Tibial artery (tissue), 4 donors: ENCODE measurements around the gene CUX1.

Experiments used
- DNase-seq, 2 donors: peaks; one replicate each; pipeline ENCODE4 v3.0.0-alpha.2; 2019
- H3K27ac ChIP-seq, 2 donors: fragments of 200-600 bp; sonication (generic) in 1 of 2; 1 replicate in 1 of 2; 2 replicates in 1 of 2; pipeline ENCODE4 v1.5.1; 2018 to 2019; ENCODE audit warnings: mild to moderate bottlenecking in 1 of 2
- H3K27me3 ChIP-seq, 2 donors: fragments of 200-600 bp; sonication (generic) in 1 of 2; one replicate each; pipeline versions ENCODE4 v1.5.1 to v1.6.0; 2016 to 2019
- H3K36me3 ChIP-seq, 3 donors: fragments of 200-600 bp; sonication (generic) in 2 of 3; one replicate each; pipeline ENCODE4 v1.5.1; 2016 to 2019; ENCODE audit warnings: mild to moderate bottlenecking in 2 of 3
- H3K4me1 ChIP-seq, 4 donors: fragments of 200-600 bp; sonication (generic) in 2 of 4; 1 replicate in 3 of 4; 2 replicates in 1 of 4; pipeline ENCODE4 v1.5.1; 2016 to 2019
- H3K4me3 ChIP-seq, 2 donors: fragments of 200-600 bp; sonication (generic) in 1 of 2; 1 replicate in 1 of 2; 2 replicates in 1 of 2; pipeline ENCODE4 v1.5.1; 2018 to 2019; ENCODE audit warnings: mild to moderate bottlenecking in 2 of 2
- H3K9me3 ChIP-seq, 3 donors: fragments of 200-600 bp; sonication (generic) in 1 of 3; one replicate each; pipeline ENCODE4 v1.5.1; 2016 to 2019
- intact Hi-C: fragments of 100-400 bp; cut with DNase I; formaldehyde crosslinking; loops from one replicate; pipeline ENCODE4 v1.15.0; 2023; ENCODE audit warnings: low total_unique reads
- TF ChIP-seq, protein P1 (sequence below), 2 experiments: fragments of 200-600 bp in 1 of 2; fragments of 450-650 bp in 1 of 2; IDR thresholded peaks; one replicate each; pipeline ENCODE4 v1.5.1; 2017 to 2019; ENCODE audit warnings: antibody characterized with exemption in 2 of 2, mild to moderate bottlenecking in 1 of 2, moderate library complexity in 1 of 2

CUX1 gene

DNA sequence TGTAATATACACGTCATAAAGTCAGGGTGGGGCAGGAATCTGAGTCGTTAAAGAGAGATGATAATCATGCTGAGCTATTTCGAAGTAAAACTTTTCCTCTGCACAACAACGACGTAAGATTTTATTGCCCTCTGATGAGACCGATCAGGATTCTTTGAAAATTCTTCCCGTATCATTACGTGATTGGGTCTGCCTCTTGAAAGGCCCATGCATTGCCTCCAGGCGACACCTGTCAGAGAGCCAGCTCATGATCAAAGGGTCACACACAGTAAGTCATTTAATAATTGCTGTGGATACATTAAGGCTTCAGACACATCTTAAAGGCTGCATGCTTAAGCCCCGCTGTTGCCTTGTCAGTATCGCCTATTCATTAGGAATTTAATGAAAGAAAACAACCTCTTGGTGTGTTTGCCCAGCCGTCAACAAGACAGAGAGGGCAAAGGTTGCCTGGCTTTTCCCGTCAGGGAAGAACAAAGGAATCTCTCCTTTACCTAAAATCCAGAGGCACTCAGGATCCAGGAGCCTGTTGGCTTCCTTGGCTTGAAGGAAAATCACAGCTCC, 280.3 kb downstream of the CUX1 start:
- intact Hi-C loops: no loop called here
- H3K36me3 ChIP-seq: peaks cover 7 to 37% (median 12%) of the 10 kb centered on the region in 3 donors

DNA sequence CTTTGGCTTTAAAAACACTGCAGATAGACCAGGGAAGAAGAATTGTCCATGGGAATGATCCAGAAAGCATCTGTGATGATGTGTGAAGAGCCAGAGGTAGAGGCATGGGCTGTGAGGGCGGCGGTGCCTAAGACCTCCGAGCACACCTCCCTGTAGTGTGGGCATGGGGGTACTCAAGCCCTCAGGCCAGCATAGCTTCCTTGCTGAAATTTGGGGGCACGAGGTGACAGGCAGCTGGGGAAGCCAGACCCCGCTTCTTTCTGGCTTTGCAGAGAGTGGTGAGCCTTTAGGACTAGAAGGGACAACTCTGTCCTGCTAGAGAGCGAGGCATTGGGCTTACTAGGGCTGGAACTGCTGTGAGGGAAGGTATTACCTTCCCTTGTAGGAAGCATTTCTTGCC, 281.6 kb downstream of the CUX1 start:
- peak in 1 of 2 donors; percentile 48 for DNase-seq
- Histone ChIP-seq H3K4me3 (no peak overlapping the region), H3K27me3 (no peaks in the 10 kb centered on the region), H3K27ac (no peak overlapping the region), H3K4me1 (no peaks in the 10 kb centered on the region), H3K36me3 (peaks cover 12 to 45% (median 18%) of the 10 kb centered on the region in 3 donors), H3K9me3 (no peaks in the 10 kb centered on the region)
- intact Hi-C loops: no loop called here
- TF ChIP-seq, protein P1, sequence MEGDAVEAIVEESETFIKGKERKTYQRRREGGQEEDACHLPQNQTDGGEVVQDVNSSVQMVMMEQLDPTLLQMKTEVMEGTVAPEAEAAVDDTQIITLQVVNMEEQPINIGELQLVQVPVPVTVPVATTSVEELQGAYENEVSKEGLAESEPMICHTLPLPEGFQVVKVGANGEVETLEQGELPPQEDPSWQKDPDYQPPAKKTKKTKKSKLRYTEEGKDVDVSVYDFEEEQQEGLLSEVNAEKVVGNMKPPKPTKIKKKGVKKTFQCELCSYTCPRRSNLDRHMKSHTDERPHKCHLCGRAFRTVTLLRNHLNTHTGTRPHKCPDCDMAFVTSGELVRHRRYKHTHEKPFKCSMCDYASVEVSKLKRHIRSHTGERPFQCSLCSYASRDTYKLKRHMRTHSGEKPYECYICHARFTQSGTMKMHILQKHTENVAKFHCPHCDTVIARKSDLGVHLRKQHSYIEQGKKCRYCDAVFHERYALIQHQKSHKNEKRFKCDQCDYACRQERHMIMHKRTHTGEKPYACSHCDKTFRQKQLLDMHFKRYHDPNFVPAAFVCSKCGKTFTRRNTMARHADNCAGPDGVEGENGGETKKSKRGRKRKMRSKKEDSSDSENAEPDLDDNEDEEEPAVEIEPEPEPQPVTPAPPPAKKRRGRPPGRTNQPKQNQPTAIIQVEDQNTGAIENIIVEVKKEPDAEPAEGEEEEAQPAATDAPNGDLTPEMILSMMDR (IDR thresholded peaks at IDR 0.05): no peak

More for the DNA sequence above, 280.3 kb downstream of the CUX1 start:
- H3K9me3 ChIP-seq: no peaks in the 10 kb centered on the region
- TF ChIP-seq, protein P1 (IDR thresholded peaks at IDR 0.05): no peak
- no peak overlapping the region for H3K4me3 ChIP-seq
- no peak overlapping the region for H3K27ac ChIP-seq
- no peaks in the 10 kb centered on the region for H3K27me3 ChIP-seq
- DNase-seq: no peak
- no peaks in the 10 kb centered on the region for H3K4me1 ChIP-seq

DNA sequence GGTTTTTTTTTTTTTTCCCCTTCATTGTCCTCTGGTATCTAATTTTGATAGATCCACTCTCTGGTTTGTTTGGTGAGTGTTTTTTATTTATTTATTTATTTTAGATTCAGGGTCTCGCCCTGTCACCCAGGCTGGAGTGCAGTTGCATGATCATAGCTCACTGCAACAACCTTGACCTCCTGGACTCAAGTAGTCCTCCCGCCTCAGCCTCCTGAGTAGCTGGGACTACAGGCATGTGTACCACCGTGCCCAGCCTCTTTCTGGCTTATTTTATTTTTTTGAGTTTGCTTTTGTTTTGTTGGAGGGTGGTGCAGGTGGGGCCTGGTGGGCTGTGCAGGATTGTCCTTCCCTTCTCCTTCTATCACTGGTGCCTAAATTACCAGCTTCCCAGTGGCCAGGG, 282.0 kb downstream of the CUX1 start:
- Histone ChIP-seq H3K4me3 (no peak overlapping the region), H3K36me3 (peaks cover 15 to 50% (median 23%) of the 10 kb centered on the region in 3 donors)

DNA sequence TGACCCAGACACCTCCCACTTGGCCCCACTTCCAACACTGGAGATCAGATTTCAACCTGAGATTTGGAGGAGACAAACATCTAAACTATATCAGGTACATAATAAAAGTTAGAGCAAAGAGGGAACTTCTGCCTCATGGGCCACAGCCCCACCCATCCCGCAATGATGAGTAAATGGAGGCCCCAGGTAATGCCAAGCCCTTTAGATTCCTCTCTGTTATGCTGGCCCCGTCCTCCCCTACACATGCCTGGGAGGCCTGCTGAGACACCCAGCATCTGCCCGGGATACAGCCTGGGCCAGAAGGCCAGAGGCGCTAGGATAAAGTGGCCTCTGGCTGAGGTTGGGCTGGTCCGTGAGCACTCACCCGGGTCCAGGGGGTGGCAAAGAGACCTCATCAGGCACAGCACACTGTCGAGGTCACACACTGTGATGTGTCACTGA, 283.7 kb downstream of the CUX1 start:
- peaks cover 17 to 61% (median 31%) of the 10 kb centered on the region in 3 donors for H3K36me3 ChIP-seq
- H3K27me3 ChIP-seq: no peaks in the 10 kb centered on the region
- H3K9me3 ChIP-seq: no peaks in the 10 kb centered on the region
- H3K4me1 ChIP-seq: no peaks in the 10 kb centered on the region
- no peak overlapping the region for H3K4me3 ChIP-seq
- intact Hi-C loops: no loop called here
- no peak overlapping the region for H3K27ac ChIP-seq
- no peak for DNase-seq
- TF ChIP-seq, protein P1 (IDR thresholded peaks at IDR 0.05): no peak

More for the DNA sequence above, 282.0 kb downstream of the CUX1 start:
- Histone ChIP-seq H3K27ac (no peak overlapping the region), H3K9me3 (no peaks in the 10 kb centered on the region), H3K27me3 (no peaks in the 10 kb centered on the region), H3K4me1 (no peaks in the 10 kb centered on the region)
- intact Hi-C loops: no loop called here
- TF ChIP-seq, protein P1 (IDR thresholded peaks at IDR 0.05): no peak
- no peak for DNase-seq

DNA sequence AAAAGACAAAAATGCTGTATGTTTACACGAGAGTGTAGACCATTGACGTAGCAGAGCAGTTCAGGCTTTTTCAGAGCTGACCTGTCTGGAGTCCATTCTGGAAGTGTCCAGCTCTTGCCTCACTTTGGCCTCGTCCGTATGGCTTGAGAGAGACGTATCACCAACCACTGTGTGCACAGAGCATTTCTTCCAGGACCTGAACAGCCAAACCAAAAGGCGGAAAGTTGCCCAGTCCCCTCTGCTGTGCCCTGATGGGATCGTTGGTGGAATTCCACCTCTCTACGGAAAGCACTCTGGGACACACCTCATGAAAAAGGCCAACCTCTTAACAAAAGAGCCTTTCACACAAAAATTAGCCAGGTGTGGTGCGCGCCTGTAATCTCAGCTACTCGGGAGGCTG, 284.5 kb downstream of the CUX1 start:
- Histone ChIP-seq H3K4me1 (peaks cover 0 to 3% (median 0%) of the 10 kb centered on the region in 4 donors), H3K36me3 (peaks cover 17 to 61% (median 31%) of the 10 kb centered on the region in 3 donors), H3K9me3 (no peaks in the 10 kb centered on the region), H3K4me3 (no peak overlapping the region), H3K27me3 (no peaks in the 10 kb centered on the region), H3K27ac (no peak overlapping the region)
- intact Hi-C loops: no loop called here
- DNase-seq: no peak
- TF ChIP-seq, protein P1 (IDR thresholded peaks at IDR 0.05): no peak
